K562 (cell line): ENCODE measurements around the gene PRPF6. TPM values are rescaled to one million over a fixed set of nuclear protein-coding genes. Genes with fewer than 3 reads are reported as not detected.

ENCODE experiments used
- ATAC-seq: fragments of 200-7000 bp; cut with Tn5 transposase; 3 replicates; pipeline ENCODE4 v1.9.1; 2020; ENCODE audit warnings: moderate library complexity
- BruUV-seq: library from RNA; stranded (reverse); fragments of 400-500 nt; replicated peaks from 2 replicates; lab custom pipeline; 2021; lab: Mats Ljungman, UMichigan
- CTCF ChIA-PET: fragments of 300-600 bp; formaldehyde crosslinking; extraction: SDS; loops from one replicate; lab custom pipeline; 2021; ENCODE audit warnings: low intra/inter-chr PET ratio; lab: Yijun Ruan, JAX
- POLR2A ChIA-PET: fragments of 300-600, 350-650 bp; sonication (Branson Sonifier 250); formaldehyde crosslinking; extraction: SDS; loops from one replicate; lab custom pipeline; 2021; ENCODE audit warnings: antibody characterized with exemption, inconsistent platforms; lab: Yijun Ruan, JAX
- DNase-seq, 4 experiments: peaks; one replicate each; pipeline versions ENCODE4 v3.0.0 to v3.0.0-alpha.2; 2011 to 2018; ENCODE audit warnings: low spot score in 3 of 4, mixed read lengths in 3 of 4; ENCODE audit errors: extremely low read depth in 1 of 4
- FAIRE-seq: peaks from 2 replicates; lab custom pipeline; 2011; peaks lifted over from hg19 to GRCh38; lab: Jason Lieb, UNC
- H2AFZ ChIP-seq: 2 replicates; pipeline ENCODE4 v1.6.0; 2011; ENCODE audit warnings: low read depth, low read length, control low read depth, inconsistent platforms
- H3K27ac ChIP-seq: fragments of 200-600 bp; 3 replicates; pipeline ENCODE4 v1.8.0; 2011; ENCODE audit warnings: low read depth, mild to moderate bottlenecking, control low read depth, inconsistent platforms, low read length, moderate library complexity, mixed read lengths; ENCODE audit errors: extremely low read depth
- H3K27me3 ChIP-seq, 2 experiments: fragments of 300-600 bp in 1 of 2; 2 replicates in 1 of 2; 3 replicates in 1 of 2; pipeline versions ENCODE4 v1.6.0 to v1.8.0; 2011; ENCODE audit warnings: inconsistent platforms in 2 of 2, low read length in 2 of 2, mild to moderate bottlenecking in 1 of 2, mixed read lengths in 1 of 2, moderate library complexity in 1 of 2; ENCODE audit not compliant: control insufficient read depth in 2 of 2, insufficient read depth in 2 of 2
- H3K36me3 ChIP-seq: fragments of 300-600 bp; 3 replicates; pipeline ENCODE4 v1.8.0; 2011; ENCODE audit warnings: mild to moderate bottlenecking, low read length, inconsistent platforms; ENCODE audit not compliant: control insufficient read depth, insufficient read depth
- H3K4me1 ChIP-seq, 2 experiments: fragments of 200-600 bp in 1 of 2; replicated peaks in 1 of 2; 2 replicates in 1 of 2; 3 replicates in 1 of 2; pipeline versions ENCODE4 v1.5.1 to v1.8.0; 2011; ENCODE audit warnings: inconsistent platforms in 2 of 2, low read length in 2 of 2, mild to moderate bottlenecking in 1 of 2, mixed read lengths in 1 of 2, moderate library complexity in 1 of 2; ENCODE audit not compliant: control insufficient read depth in 2 of 2, insufficient read depth in 2 of 2
- H3K4me2 ChIP-seq: 2 replicates; pipeline ENCODE4 v1.6.1; 2011; ENCODE audit warnings: low read length, control low read depth, inconsistent platforms, mixed read lengths; ENCODE audit not compliant: insufficient read depth
- H3K4me3 ChIP-seq: fragments of 200-600 bp; sonication (generic), shearing (Covaris generic); 2 replicates; pipeline ENCODE4 v1.5.1; 2016; ENCODE audit warnings: control low read depth, inconsistent platforms
- H3K79me2 ChIP-seq: fragments of 200-600 bp; 3 replicates; pipeline ENCODE4 v1.8.0; 2011; ENCODE audit warnings: low read length, inconsistent platforms; ENCODE audit not compliant: control insufficient read depth, insufficient read depth
- H3K9ac ChIP-seq, 2 experiments: 2 replicates each; pipeline versions ENCODE4 v1.6.0 to v1.6.1; 2011; ENCODE audit warnings: low read depth in 2 of 2, low read length in 2 of 2, control low read depth in 1 of 2, inconsistent platforms in 1 of 2, mild to moderate bottlenecking in 1 of 2, mixed read lengths in 1 of 2; ENCODE audit not compliant: insufficient read depth in 1 of 2
- H3K9me1 ChIP-seq: one replicate; pipeline ENCODE4 v1.6.0; 2011; ENCODE audit warnings: inconsistent platforms, mild to moderate bottlenecking, low read length, moderate library complexity; ENCODE audit not compliant: control insufficient read depth, insufficient read depth
- H3K9me3 ChIP-seq: replicated peaks from 2 replicates; pipeline ENCODE4 v1.5.1; 2011; ENCODE audit warnings: low read depth, low read length, inconsistent platforms; ENCODE audit not compliant: control insufficient read depth, insufficient read depth
- H4K20me1 ChIP-seq: replicated peaks from 2 replicates; pipeline ENCODE4 v1.6.1; 2011; ENCODE audit warnings: low read length, inconsistent platforms, mixed read lengths; ENCODE audit not compliant: control insufficient read depth, insufficient read depth
- AFF1 ChIP-seq, 2 experiments: fragments of 450-650 bp; IDR thresholded peaks; 2 replicates each; pipeline ENCODE4 v1.6.1; 2018; ENCODE audit warnings: mild to moderate bottlenecking in 2 of 2, low read depth in 1 of 2; ENCODE audit not compliant: partially characterized antibody in 2 of 2
- BRD4 ChIP-seq: fragments of 200-600 bp; sonication (generic); IDR thresholded peaks from 2 replicates; pipeline ENCODE4 v1.6.1; 2017; ENCODE audit warnings: inconsistent platforms
- GMEB1 ChIP-seq: fragments of 250-450 bp; sonication (Bioruptor Pico); IDR thresholded peaks from 2 replicates; pipeline ENCODE4 v1.4.0; 2020; ENCODE audit warnings: mild to moderate bottlenecking
- HDAC6 ChIP-seq: IDR thresholded peaks from 2 replicates; pipeline ENCODE4 v1.6.1; 2012; ENCODE audit warnings: low read depth, mild to moderate bottlenecking, control low read depth, inconsistent platforms, low read length, moderate library complexity
- MAFF ChIP-seq: IDR thresholded peaks from 2 replicates; pipeline ENCODE4 v1.6.1; 2012; ENCODE audit warnings: low read length, improper control_type of control experiment
- MBD2 ChIP-seq: sonication (generic); IDR thresholded peaks from 2 replicates; pipeline ENCODE4 v1.6.1; 2016; ENCODE audit warnings: low read depth, borderline replicate concordance
- NUFIP1 ChIP-seq: fragments of 450-650 bp; IDR thresholded peaks from 2 replicates; pipeline ENCODE4 v1.6.1; 2018; ENCODE audit not compliant: partially characterized antibody
- OTX1 ChIP-seq: fragments of 450-650 bp; formaldehyde crosslinking; IDR thresholded peaks from 2 replicates; pipeline ENCODE4 v1.4.0; 2022; ENCODE audit warnings: mild to moderate bottlenecking
- RFX7 ChIP-seq: fragments of 250-450 bp; sonication (Bioruptor Pico); IDR thresholded peaks from 2 replicates; pipeline ENCODE4 v1.5.1; 2021; ENCODE audit warnings: mild to moderate bottlenecking
- ZNF232 ChIP-seq: sonication (generic); formaldehyde crosslinking; IDR thresholded peaks from 2 replicates; pipeline ENCODE4 v1.8.0; 2022; ENCODE audit warnings: mild to moderate bottlenecking, missing genetic modification reagents
- ZNF79 ChIP-seq: fragments of 250-450 bp; sonication (Bioruptor Pico); IDR thresholded peaks from 2 replicates; pipeline ENCODE4 v1.4.0; 2020; ENCODE audit warnings: low read depth, mild to moderate bottlenecking, moderate library complexity
- WGBS: fragments of 100-300 bp; shearing (Covaris generic); methylation state at CpG from one replicate; pipeline ENCODE4 v1.1.6; 2016; ENCODE audit warnings: low coverage, mixed read lengths; ENCODE audit not compliant: insufficient coverage; ENCODE audit errors: missing lambda C conversion rate; 5-methylcytosine and 5-hydroxymethylcytosine counted together
- in situ Hi-C: fragments of 300-500 bp; cut with MboI; formaldehyde crosslinking; loops from 4 replicates; pipeline ENCODE4 v1.15.0; 2018; ENCODE audit warnings: inconsistent platforms, mixed read lengths
- intact Hi-C: fragments of 100-400 bp; cut with micrococcal nuclease; formaldehyde crosslinking; loops from 2 replicates; pipeline ENCODE4 v1.14.2; 2022
- polyA plus RNA-seq, 8 experiments: library from polyadenylated mRNA; depleted of rRNA in 4 of 8; stranded (reverse) in 5 of 8; unstranded in 3 of 8; fragments of >200 nt; fragmentation: Nextera tagmentation in 2 of 8; fragmentation: Illumina TruSeq in 1 of 8; extraction: Ambion mirVana in 2 of 8; extraction: Trizol in 1 of 8; gene quantifications; 2 replicates each; pipeline versions ENCODE4 v1.2.1 to v1.2.3, GENCODE V29; 2011 to 2014; ENCODE audit warnings: inconsistent platforms in 1 of 8, missing spikeins in 1 of 8
- total RNA-seq, 7 experiments: library from RNA; depleted of rRNA in 6 of 7; stranded (reverse); fragments of >200 nt in 6 of 7; fragmentation: Illumina TruSeq in 2 of 7; extraction: Trizol in 2 of 7; gene quantifications; 2 replicates each; pipeline versions ENCODE4 v1.2.1 to v1.2.3, GENCODE V29; 2011 to 2021; ENCODE audit warnings: low replicate concordance in 1 of 7

PRPF6 gene
- total and polyA plus RNA-seq, 9 of the 15 experiments (the other 6 are each of a cell fraction or from before 2014, with no cell fraction given), result 4.2 to 83.2 (median 59.9) TPM

GRCh38 chr20:64024141-64024990, 43.4 kb downstream of the PRPF6 start:
- Histone ChIP-seq H3K4me2 (no peak overlapping the region), H3K4me3 (no peak overlapping the region), H2AFZ (no peak overlapping the region), H3K9me3 (no peaks in the 10 kb centered on the region), H3K27me3 (no peaks in the 10 kb centered on the region), H3K4me1 (peaks cover 0 to 7% of the 10 kb centered on the region in 2 experiments; a peak in 1 of 5 replicates), H3K79me2 (no peaks in the 10 kb centered on the region), H3K27ac (no peak overlapping the region), H3K9me1 (no peaks in the 10 kb centered on the region), H3K36me3 (peaks cover 89% of the 10 kb centered on the region; the same call in 2 of the 3 replicates), H4K20me1 (peaks cover 3% of the 10 kb centered on the region; the same call in 1 of the 2 replicates), H3K9ac (no peak overlapping the region)
- FAIRE-seq (no peak), DNase-seq (no peak), ATAC-seq (no peak)
- POLR2A ChIA-PET, result no interaction called here
- WGBS, result 80% methylated on average over 15 of the region's 17 CpGs
- in situ Hi-C loops, result no loop called here
- CTCF ChIA-PET, result no interaction called here
- intact Hi-C loops, result no loop called here
- no TSS peak for BruUV-seq
- TF ChIP-seq ZNF232 (CRISPR knock-in tag) (no peak), MBD2 (no peak), OTX1 (CRISPR knock-in tag) (no peak), MAFF (no peak), AFF1 (IDR thresholded peaks at IDR 0.05; ENCODE audit: low read depth in 1 of 2, partially characterized antibody in 2 of 2) (no peak), HDAC6 (no peak), GMEB1 (no peak), ZNF79 (CRISPR knock-in tag) (no peak), NUFIP1 (no peak), RFX7 (CRISPR knock-in tag) (no peak), BRD4 (no peak)
